Liver (tissue), 9 donors: Measurements from ENCODE around the gene PTCRA. TPM values are rescaled to one million over a fixed set of nuclear protein-coding genes. Genes with fewer than 3 reads are reported as not detected.
A peak's percentile ranks its signal among the peaks of the same experiment; 100 is the strongest.

Source experiments
- DNase-seq: peaks from one replicate; pipeline ENCODE4 v3.0.0-alpha.2; 2017; ENCODE audit warnings: low spot score
- H3K27ac ChIP-seq, 2 donors: one replicate each; pipeline ENCODE4 v1.7.0; 2013; ENCODE audit warnings: inconsistent platforms in 2 of 2, low read length in 2 of 2, control low read depth in 1 of 2, low read depth in 1 of 2, mild to moderate bottlenecking in 1 of 2
- H3K27me3 ChIP-seq, 4 donors: one replicate each; pipeline versions ENCODE4 v1.6.1 to v1.7.0; 2013; ENCODE audit warnings: low read length in 3 of 4, inconsistent platforms in 1 of 4, mild to moderate bottlenecking in 1 of 4, moderate library complexity in 1 of 4; ENCODE audit not compliant: control insufficient read depth in 4 of 4, insufficient read depth in 4 of 4
- H3K36me3 ChIP-seq, 4 donors: one replicate each; pipeline versions ENCODE4 v1.6.1 to v1.7.0; 2013; ENCODE audit warnings: low read length in 3 of 4, mild to moderate bottlenecking in 3 of 4, low read depth in 1 of 4, moderate library complexity in 1 of 4; ENCODE audit not compliant: control insufficient read depth in 4 of 4, insufficient read depth in 3 of 4
- H3K4me1 ChIP-seq, 4 donors: one replicate each; pipeline versions ENCODE4 v1.6.1 to v1.7.0; 2013; ENCODE audit warnings: low read length in 3 of 4, mild to moderate bottlenecking in 3 of 4, moderate library complexity in 1 of 4; ENCODE audit not compliant: control insufficient read depth in 4 of 4, insufficient read depth in 4 of 4
- H3K4me3 ChIP-seq, 3 donors: one replicate each; pipeline versions ENCODE4 v1.6.1 to v1.7.0; 2013; ENCODE audit warnings: low read length in 3 of 3, control low read depth in 1 of 3, low read depth in 1 of 3, mild to moderate bottlenecking in 1 of 3
- H3K9ac ChIP-seq, 2 donors: one replicate each; pipeline ENCODE4 v1.7.0; 2013; ENCODE audit warnings: low read length in 2 of 2, mild to moderate bottlenecking in 2 of 2, moderate library complexity in 2 of 2, control low read depth in 1 of 2, low read depth in 1 of 2
- H3K9me3 ChIP-seq, 4 donors: one replicate each; pipeline versions ENCODE4 v1.6.1 to v1.7.0; 2013; ENCODE audit warnings: low read length in 3 of 4; ENCODE audit not compliant: control insufficient read depth in 4 of 4
- EGR1 ChIP-seq, 2 donors: IDR thresholded peaks; 2 replicates each; pipeline ENCODE4 v1.6.1; 2016 to 2018; ENCODE audit warnings: antibody characterized with exemption in 2 of 2, low read depth in 2 of 2
- FOXA2 ChIP-seq: IDR thresholded peaks from 2 replicates; pipeline ENCODE4 v1.6.1; 2016; ENCODE audit warnings: antibody characterized with exemption
- GABPA ChIP-seq, 2 donors: IDR thresholded peaks in 1 of 2; conservative IDR thresholded peaks in 1 of 2; 2 replicates each; pipeline ENCODE4 v1.6.1; 2016; ENCODE audit warnings: antibody characterized with exemption in 2 of 2, mild to moderate bottlenecking in 1 of 2, moderate library complexity in 1 of 2
- HNF4A ChIP-seq, 2 donors: conservative IDR thresholded peaks; 2 replicates each; pipeline ENCODE4 v1.6.1; 2016; ENCODE audit warnings: antibody characterized with exemption in 2 of 2, mild to moderate bottlenecking in 2 of 2
- HNF4G ChIP-seq: IDR thresholded peaks from 2 replicates; pipeline ENCODE4 v1.6.1; 2016; ENCODE audit warnings: antibody characterized with exemption
- RXRA ChIP-seq, 2 donors: IDR thresholded peaks; 2 replicates each; pipeline ENCODE4 v1.6.1; 2017 to 2018; ENCODE audit warnings: antibody characterized with exemption in 2 of 2, mild to moderate bottlenecking in 1 of 2
- SP1 ChIP-seq: IDR thresholded peaks from 2 replicates; pipeline ENCODE4 v1.6.1; 2018; ENCODE audit warnings: antibody characterized with exemption, mild to moderate bottlenecking
- YY1 ChIP-seq: IDR thresholded peaks from 2 replicates; pipeline ENCODE4 v1.6.1; 2016; ENCODE audit warnings: antibody characterized with exemption, mild to moderate bottlenecking
- WGBS: extraction: QIAGEN DNeasy Blood & Tissue Kit; methylation state at CpG from one replicate; pipeline ENCODE4 v1.1.7; 2013; 5-methylcytosine and 5-hydroxymethylcytosine counted together
- polyA plus RNA-seq, 2 donors: library from polyadenylated mRNA; stranded (reverse) in 1 of 2; unstranded in 1 of 2; fragments of 200-250 nt in 1 of 2; fragments of >200 nt in 1 of 2; fragmentation: Nextera tagmentation in 1 of 2; extraction: Ambion mirVana in 1 of 2; gene quantifications; one replicate each; pipeline versions ENCODE4 v1.2.1 to v1.2.3, GENCODE V29; 2013 to 2015
- total RNA-seq, 2 donors: library from RNA; depleted of rRNA; stranded (reverse); fragments of >200 nt; gene quantifications; one replicate each; pipeline ENCODE4 v1.2.3, GENCODE V29; 2014
- TF ChIP-seq, protein P1 (sequence below): fragments of 150-350 bp; IDR thresholded peaks from 2 replicates; pipeline ENCODE4 v1.5.1; 2017; ENCODE audit warnings: improper control_type of control experiment, low read depth, low read length; ENCODE audit not compliant: missing input control
- TF ChIP-seq, protein P2 (sequence below): IDR thresholded peaks from 2 replicates; pipeline ENCODE4 v1.6.1; 2016; ENCODE audit warnings: antibody characterized with exemption
- TF ChIP-seq, protein P3 (sequence below): IDR thresholded peaks from 2 replicates; pipeline ENCODE4 v1.6.1; 2016; ENCODE audit warnings: antibody characterized with exemption
- donor health status: healthy.
- donor health status: healthy.
- donor health status: healthy.
- donor health status: healthy.
- donor health status: healthy.

Gene PTCRA
- total and polyA plus RNA-seq, 4 donors: 0.63 to 1.1 TPM; not detected in 2

DNA sequence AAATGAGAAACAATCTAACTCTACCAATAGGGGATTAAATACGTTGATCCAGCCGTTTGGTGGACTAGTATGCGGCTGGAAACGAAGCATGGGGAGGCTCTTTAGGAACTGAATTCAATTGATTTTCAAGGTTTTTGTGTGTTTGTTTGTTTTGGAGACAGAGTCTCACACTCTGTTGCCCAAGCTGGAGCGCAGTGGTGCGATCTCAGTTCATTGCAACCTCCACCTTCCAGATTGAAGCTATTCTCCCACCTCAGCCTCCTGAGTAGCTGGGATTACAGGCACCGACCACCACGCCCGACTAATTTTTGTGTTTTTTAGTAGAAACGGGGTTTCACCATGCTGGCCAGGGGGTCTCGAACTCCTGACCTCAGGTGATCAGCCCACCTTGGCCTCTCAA is 20.5 kb downstream of the PTCRA start:
- H3K4me1 ChIP-seq: peaks cover 21 to 61% (median 54%) of the 10 kb centered on the region in 4 donors
- no peak for DNase-seq
- H3K9me3 ChIP-seq: no peaks in the 10 kb centered on the region
- TF ChIP-seq RXRA (IDR thresholded peaks at IDR 0.05) (peak; percentile 24 to 41), HNF4A (conservative IDR thresholded peaks at IDR 0.05) (peak in 1 of 2 donors; percentile 13), FOXA2 (no peak), SP1 (peak; percentile 13)
- TF ChIP-seq, protein P1, sequence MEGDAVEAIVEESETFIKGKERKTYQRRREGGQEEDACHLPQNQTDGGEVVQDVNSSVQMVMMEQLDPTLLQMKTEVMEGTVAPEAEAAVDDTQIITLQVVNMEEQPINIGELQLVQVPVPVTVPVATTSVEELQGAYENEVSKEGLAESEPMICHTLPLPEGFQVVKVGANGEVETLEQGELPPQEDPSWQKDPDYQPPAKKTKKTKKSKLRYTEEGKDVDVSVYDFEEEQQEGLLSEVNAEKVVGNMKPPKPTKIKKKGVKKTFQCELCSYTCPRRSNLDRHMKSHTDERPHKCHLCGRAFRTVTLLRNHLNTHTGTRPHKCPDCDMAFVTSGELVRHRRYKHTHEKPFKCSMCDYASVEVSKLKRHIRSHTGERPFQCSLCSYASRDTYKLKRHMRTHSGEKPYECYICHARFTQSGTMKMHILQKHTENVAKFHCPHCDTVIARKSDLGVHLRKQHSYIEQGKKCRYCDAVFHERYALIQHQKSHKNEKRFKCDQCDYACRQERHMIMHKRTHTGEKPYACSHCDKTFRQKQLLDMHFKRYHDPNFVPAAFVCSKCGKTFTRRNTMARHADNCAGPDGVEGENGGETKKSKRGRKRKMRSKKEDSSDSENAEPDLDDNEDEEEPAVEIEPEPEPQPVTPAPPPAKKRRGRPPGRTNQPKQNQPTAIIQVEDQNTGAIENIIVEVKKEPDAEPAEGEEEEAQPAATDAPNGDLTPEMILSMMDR: no peak
- WGBS: 67% methylated on average over 11 of the region's 11 CpGs
- H3K27ac ChIP-seq: no peak overlapping the region
- H3K9ac ChIP-seq: no peak overlapping the region
- H3K27me3 ChIP-seq: no peaks in the 10 kb centered on the region
- no peak overlapping the region for H3K4me3 ChIP-seq
- H3K36me3 ChIP-seq: peaks cover 2 to 19% (median 5%) of the 10 kb centered on the region in 4 donors

DNA sequence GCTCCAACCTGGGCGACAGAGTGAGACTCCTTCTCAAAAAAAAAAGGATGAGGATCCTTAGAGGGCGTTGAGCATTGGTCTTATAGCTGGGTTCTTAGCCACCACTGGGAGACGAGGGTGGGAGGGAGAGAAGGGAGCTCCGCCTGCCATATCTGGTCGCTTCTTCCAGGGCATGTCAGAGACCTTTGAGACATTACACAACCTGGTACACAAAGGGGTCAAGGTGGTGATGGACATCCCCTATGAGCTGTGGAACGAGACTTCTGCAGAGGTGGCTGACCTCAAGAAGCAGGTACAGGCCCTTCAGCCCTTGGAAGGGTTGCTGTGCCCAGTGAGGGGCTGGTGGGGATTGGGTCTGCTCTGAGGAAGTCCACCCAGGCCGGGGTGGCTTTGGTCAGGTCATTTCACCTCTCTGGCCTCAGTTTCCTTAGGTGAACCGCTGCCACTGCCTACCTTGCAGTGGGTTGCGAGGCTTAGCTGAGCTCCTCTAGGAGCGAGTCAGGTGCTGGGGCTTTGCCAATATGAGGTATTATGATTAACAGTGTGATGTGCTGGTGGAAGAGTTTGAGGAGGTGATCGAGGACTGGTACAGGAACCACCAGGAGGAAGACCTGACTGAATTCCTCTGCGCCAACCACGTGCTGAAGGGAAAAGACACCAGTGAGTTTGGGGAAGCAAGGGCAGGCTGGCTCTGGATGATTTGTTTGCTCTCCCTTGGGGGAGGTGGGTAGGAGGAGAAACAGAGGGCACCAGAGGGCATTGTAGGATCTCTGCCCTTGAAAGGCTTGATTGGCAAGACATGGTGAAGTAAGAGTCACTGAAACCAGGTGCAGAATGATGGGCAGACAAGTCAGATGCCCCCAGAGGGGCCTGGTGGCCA is 21.9 kb downstream of the PTCRA start:
- no peaks in the 10 kb centered on the region for H3K27me3 ChIP-seq
- peak overlapping the region; percentile 9 to 83 for H3K27ac ChIP-seq
- peaks cover 23 to 65% (median 55%) of the 10 kb centered on the region in 4 donors for H3K4me1 ChIP-seq
- peaks cover 2 to 19% (median 5%) of the 10 kb centered on the region in 4 donors for H3K36me3 ChIP-seq
- TF ChIP-seq YY1 (no peak), SP1 (peak; percentile 69), HNF4A (conservative IDR thresholded peaks at IDR 0.05) (peak; percentile 40 to 52), RXRA (IDR thresholded peaks at IDR 0.05) (peak; percentile 71 to 90), GABPA (IDR thresholded peaks at IDR 0.05 in 1 of 2, conservative IDR thresholded peaks at IDR 0.05 in 1 of 2) (no peak)
- TF ChIP-seq, protein P2, sequence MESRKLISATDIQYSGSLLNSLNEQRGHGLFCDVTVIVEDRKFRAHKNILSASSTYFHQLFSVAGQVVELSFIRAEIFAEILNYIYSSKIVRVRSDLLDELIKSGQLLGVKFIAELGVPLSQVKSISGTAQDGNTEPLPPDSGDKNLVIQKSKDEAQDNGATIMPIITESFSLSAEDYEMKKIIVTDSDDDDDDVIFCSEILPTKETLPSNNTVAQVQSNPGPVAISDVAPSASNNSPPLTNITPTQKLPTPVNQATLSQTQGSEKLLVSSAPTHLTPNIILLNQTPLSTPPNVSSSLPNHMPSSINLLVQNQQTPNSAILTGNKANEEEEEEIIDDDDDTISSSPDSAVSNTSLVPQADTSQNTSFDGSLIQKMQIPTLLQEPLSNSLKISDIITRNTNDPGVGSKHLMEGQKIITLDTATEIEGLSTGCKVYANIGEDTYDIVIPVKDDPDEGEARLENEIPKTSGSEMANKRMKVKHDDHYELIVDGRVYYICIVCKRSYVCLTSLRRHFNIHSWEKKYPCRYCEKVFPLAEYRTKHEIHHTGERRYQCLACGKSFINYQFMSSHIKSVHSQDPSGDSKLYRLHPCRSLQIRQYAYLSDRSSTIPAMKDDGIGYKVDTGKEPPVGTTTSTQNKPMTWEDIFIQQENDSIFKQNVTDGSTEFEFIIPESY: no peak
- TF ChIP-seq, protein P3, sequence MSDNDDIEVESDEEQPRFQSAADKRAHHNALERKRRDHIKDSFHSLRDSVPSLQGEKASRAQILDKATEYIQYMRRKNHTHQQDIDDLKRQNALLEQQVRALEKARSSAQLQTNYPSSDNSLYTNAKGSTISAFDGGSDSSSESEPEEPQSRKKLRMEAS: peak; percentile 47
- H3K9ac ChIP-seq: no peak overlapping the region
- H3K4me3 ChIP-seq: no peak overlapping the region
- H3K9me3 ChIP-seq: no peaks in the 10 kb centered on the region
- 64% methylated on average over 13 of the region's 13 CpGs for WGBS
- DNase-seq: no peak

DNA sequence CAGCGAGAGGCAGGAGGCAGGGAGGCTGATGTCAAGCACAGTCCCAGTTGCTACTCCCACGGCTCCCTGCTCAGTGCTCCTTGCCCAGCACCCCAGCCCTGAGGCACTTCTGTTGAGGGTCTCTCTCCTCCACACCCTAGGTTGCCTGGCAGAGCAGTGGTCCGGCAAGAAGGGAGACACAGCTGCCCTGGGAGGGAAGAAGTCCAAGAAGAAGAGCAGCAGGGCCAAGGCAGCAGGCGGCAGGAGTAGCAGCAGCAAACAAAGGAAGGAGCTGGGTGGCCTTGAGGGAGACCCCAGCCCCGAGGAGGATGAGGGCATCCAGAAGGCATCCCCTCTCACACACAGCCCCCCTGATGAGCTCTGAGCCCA is 22.6 kb downstream of the PTCRA start:
- peaks cover 2 to 22% (median 5%) of the 10 kb centered on the region in 4 donors for H3K36me3 ChIP-seq
- no peak for TF ChIP-seq HNF4G
- no peak for TF ChIP-seq HNF4A (conservative IDR thresholded peaks at IDR 0.05)
- TF ChIP-seq EGR1 (IDR thresholded peaks at IDR 0.05; ENCODE audit: low read depth in 2 of 2): no peak
- peak overlapping the region in 1 of 3 donors; percentile 21 for H3K4me3 ChIP-seq
- WGBS: 85% methylated on average over 5 of the region's 5 CpGs
- peak overlapping the region; percentile 9 to 83 for H3K27ac ChIP-seq
- no peaks in the 10 kb centered on the region for H3K27me3 ChIP-seq
- no peak for DNase-seq
- H3K4me1 ChIP-seq: peaks cover 23 to 58% (median 52%) of the 10 kb centered on the region in 4 donors
- no peak overlapping the region for H3K9ac ChIP-seq
- H3K9me3 ChIP-seq: no peaks in the 10 kb centered on the region
